ENCODE results near the gene USP17L28. TPM values are rescaled to one million over a fixed set of nuclear protein-coding genes. Genes with fewer than 3 reads are reported as not detected.
"Not testable (repeated sequence)": the region's sequence is repeated elsewhere in the genome, so short reads cannot be mapped to it uniquely, and the experiment has no call there.

Gene USP17L28
- total RNA-seq, 1 donor from 2014 or later: not detected

GRCh38 chr4:9381012-9381534 lies 32.4 kb downstream of the USP17L28 start:
- H3K4me1 ChIP-seq; H3K27ac ChIP-seq; intact Hi-C loops (cut with DNase I); H3K36me3 ChIP-seq; H3K27me3 ChIP-seq; H3K9me3 ChIP-seq; DNase-seq (ENCODE audit: extremely low spot score in 2 of 2): not testable (repeated sequence)
- peak overlapping the region; percentile 18 to 31 for H3K4me3 ChIP-seq
- peak in 2 of 3 experiments; percentile 18 to 37 for TF ChIP-seq CTCF (IDR thresholded peaks at IDR 0.05)

GRCh38 chr4:9384126-9384525 lies 35.4 kb downstream of the USP17L28 start:
- intact Hi-C loops (cut with DNase I): no loop called here
- Histone ChIP-seq H3K36me3 (no peaks in the 10 kb centered on the region), H3K27me3 (no peaks in the 10 kb centered on the region), H3K4me3 (no peak overlapping the region), H3K9me3 (no peaks in the 10 kb centered on the region), H3K4me1 (no peaks in the 10 kb centered on the region), H3K27ac (no peak overlapping the region)
- no peak for DNase-seq (ENCODE audit: extremely low spot score in 2 of 2)
- TF ChIP-seq POLR2AphosphoS5 (IDR thresholded peaks at IDR 0.05; ENCODE audit: insufficient read depth in 1 of 2, low read depth in 1 of 2) (no peak), CTCF (IDR thresholded peaks at IDR 0.05) (no peak), POLR2A (IDR thresholded peaks at IDR 0.05) (no peak)

GRCh38 chr4:9389001-9389400 lies 40.3 kb downstream of the USP17L28 start:
- H3K4me1 ChIP-seq; H3K4me3 ChIP-seq; H3K27ac ChIP-seq; H3K36me3 ChIP-seq; H3K9me3 ChIP-seq; DNase-seq (ENCODE audit: extremely low spot score in 2 of 2); intact Hi-C loops (cut with DNase I); H3K27me3 ChIP-seq: not testable (repeated sequence)

Other genes with a start within 250 kb of the USP17L28 start
- gene FAM90A26, start 178.5 kb upstream of the USP17L28 start, total RNA-seq: not detected
- not detected for gene USP17L10, start 138.2 kb upstream of the USP17L28 start, total RNA-seq
- not detected for gene USP17L11, start 133.5 kb upstream of the USP17L28 start, total RNA-seq
- not detected for gene USP17L12, start 128.7 kb upstream of the USP17L28 start, total RNA-seq
- not detected for gene USP17L13, start 124.0 kb upstream of the USP17L28 start, total RNA-seq
- not detected for gene USP17L15, start 114.5 kb upstream of the USP17L28 start, total RNA-seq
- not detected for gene USP17L17, start 105.0 kb upstream of the USP17L28 start, total RNA-seq
- gene USP17L18, start 100.3 kb upstream of the USP17L28 start, total RNA-seq: not detected
- gene USP17L19, start 95.5 kb upstream of the USP17L28 start, total RNA-seq: not detected
- gene USP17L20, start 90.8 kb upstream of the USP17L28 start, total RNA-seq: not detected
- not detected for gene USP17L21, start 86.0 kb upstream of the USP17L28 start, total RNA-seq
- gene USP17L22, start 81.3 kb upstream of the USP17L28 start, total RNA-seq: not detected
- gene USP17L24, start 23.7 kb upstream of the USP17L28 start, total RNA-seq: not detected
- not detected for gene USP17L25, start 19.0 kb upstream of the USP17L28 start, total RNA-seq
- not detected for gene USP17L26, start 14.2 kb upstream of the USP17L28 start, total RNA-seq
- not detected for gene USP17L5, start 9.5 kb upstream of the USP17L28 start, total RNA-seq
- gene USP17L27, start 4.7 kb upstream of the USP17L28 start, total RNA-seq: not detected
- not detected for gene USP17L29, start 4.7 kb downstream of the USP17L28 start, total RNA-seq
- gene USP17L30, start 14.2 kb downstream of the USP17L28 start, total RNA-seq: not detected
- gene DEFB131A, start 95.5 kb downstream of the USP17L28 start, total RNA-seq: not detected